Neural cell (in vitro differentiated cells): ENCODE measurements around the gene C1orf74. TPM values are rescaled to one million over a fixed set of nuclear protein-coding genes. Genes with fewer than 3 reads are reported as not detected.

Experiments used
- H2AFZ ChIP-seq: fragments of 200-600, 300-800 bp; sonication (generic), shearing (Covaris generic); 2 replicates; pipeline ENCODE4 v1.6.0; 2014; ENCODE audit warnings: low read depth, mild to moderate bottlenecking, antibody characterized with exemption, low read length, moderate library complexity
- H3F3A ChIP-seq: fragments of 200-600 bp; shearing (Covaris generic); 2 replicates; pipeline ENCODE4 v1.6.1; 2016; ENCODE audit warnings: mild to moderate bottlenecking, moderate library complexity, mixed read lengths, antibody characterized with exemption, low read length; ENCODE audit not compliant: insufficient read depth, poor library complexity, severe bottlenecking
- H3K27ac ChIP-seq: fragments of 200-600, 300-800 bp; sonication (generic), shearing (Covaris generic); 2 replicates; pipeline ENCODE4 v1.5.1; 2014; ENCODE audit warnings: mild to moderate bottlenecking, low read length, moderate library complexity
- H3K27me3 ChIP-seq: fragments of 300-800, 200-600 bp; sonication (generic), shearing (Covaris generic); 2 replicates; pipeline ENCODE4 v1.6.0; 2014; ENCODE audit warnings: mild to moderate bottlenecking, low read depth, low read length, moderate library complexity; ENCODE audit not compliant: insufficient read depth
- H3K36me3 ChIP-seq: fragments of 300-800, 200-600 bp; sonication (generic), shearing (Covaris generic); 2 replicates; pipeline ENCODE4 v1.5.1; 2014; ENCODE audit warnings: mild to moderate bottlenecking, antibody characterized with exemption, low read length, moderate library complexity; ENCODE audit not compliant: insufficient read depth
- H3K4me2 ChIP-seq: fragments of 300-800, 200-600 bp; sonication (generic), shearing (Covaris generic); 2 replicates; pipeline ENCODE4 v1.6.0; 2014; ENCODE audit warnings: mild to moderate bottlenecking, low read length
- H3K4me3 ChIP-seq: fragments of 300-800, 200-600 bp; sonication (generic), shearing (Covaris generic); 2 replicates; pipeline ENCODE4 v1.5.1; 2014; ENCODE audit warnings: mild to moderate bottlenecking, low read length, moderate library complexity
- H3K79me2 ChIP-seq: fragments of 200-600 bp; shearing (Covaris generic); replicated peaks from 2 replicates; pipeline ENCODE4 v1.6.0; 2014; ENCODE audit warnings: mild to moderate bottlenecking, low read length, moderate library complexity; ENCODE audit not compliant: insufficient read depth
- H3K9ac ChIP-seq: fragments of 300-800, 200-600 bp; sonication (generic), shearing (Covaris generic); 2 replicates; pipeline ENCODE4 v1.6.1; 2016; ENCODE audit warnings: mild to moderate bottlenecking, low read length, mixed read lengths
- H3K9me2 ChIP-seq: fragments of 200-600 bp; shearing (Covaris generic); 2 replicates; pipeline ENCODE4 v1.6.1; 2016; ENCODE audit warnings: mild to moderate bottlenecking, low read length, mixed read lengths; ENCODE audit not compliant: insufficient read depth
- H3K9me3 ChIP-seq: fragments of 200-600, 300-800 bp; sonication (generic), shearing (Covaris generic); 2 replicates; pipeline ENCODE4 v1.6.1; 2016; ENCODE audit warnings: mild to moderate bottlenecking, mixed run types, low read length, moderate library complexity, mixed read lengths
- H4K20me1 ChIP-seq: fragments of 200-600 bp; shearing (Covaris generic); 2 replicates; pipeline ENCODE4 v1.6.1; 2016; ENCODE audit warnings: mild to moderate bottlenecking, mixed run types; ENCODE audit not compliant: insufficient read depth
- EP300 ChIP-seq: fragments of 450-650 bp; conservative IDR thresholded peaks from 2 replicates; pipeline ENCODE4 v1.6.1; 2014; ENCODE audit warnings: antibody characterized with exemption, mild to moderate bottlenecking, moderate library complexity; ENCODE audit not compliant: poor library complexity, severe bottlenecking
- EZH2 ChIP-seq: fragments of 200-600, 300-800 bp; shearing (Covaris generic), sonication (generic); IDR thresholded peaks from 2 replicates; pipeline ENCODE4 v1.6.1; 2014; ENCODE audit warnings: antibody characterized with exemption, low read length, borderline replicate concordance, mild to moderate bottlenecking; ENCODE audit not compliant: insufficient read depth, poor library complexity, severe bottlenecking
- MXI1 ChIP-seq: fragments of 450-650 bp; conservative IDR thresholded peaks from 2 replicates; pipeline ENCODE4 v1.6.1; 2014; ENCODE audit warnings: antibody characterized with exemption, mild to moderate bottlenecking; ENCODE audit not compliant: poor library complexity, severe bottlenecking
- POLR2AphosphoS5 ChIP-seq: IDR thresholded peaks from 2 replicates; pipeline ENCODE4 v1.6.1; 2012
- RAD21 ChIP-seq: fragments of 450-650 bp; conservative IDR thresholded peaks from 2 replicates; pipeline ENCODE4 v1.6.1; 2014; ENCODE audit warnings: antibody characterized with exemption, mild to moderate bottlenecking, moderate library complexity
- SMC3 ChIP-seq: fragments of 450-650 bp; conservative IDR thresholded peaks from 2 replicates; pipeline ENCODE4 v1.6.1; 2014; ENCODE audit warnings: antibody characterized with exemption, mild to moderate bottlenecking, moderate library complexity; ENCODE audit not compliant: poor library complexity
- TAF1 ChIP-seq: IDR thresholded peaks from 2 replicates; pipeline ENCODE4 v1.6.1; 2012; ENCODE audit warnings: low read depth
- polyA plus RNA-seq: library from polyadenylated mRNA; depleted of rRNA; stranded (reverse); fragments of >200 nt; gene quantifications from 2 replicates; pipeline ENCODE4 v1.2.3, GENCODE V29; 2014
- TF ChIP-seq, protein P1 (sequence below): IDR thresholded peaks from 2 replicates; pipeline ENCODE4 v1.6.1; 2012; ENCODE audit warnings: borderline replicate concordance
- TF ChIP-seq, protein P2 (sequence below): fragments of 450-650 bp; IDR thresholded peaks from 2 replicates; pipeline ENCODE4 v1.5.1; 2014; ENCODE audit warnings: antibody characterized with exemption, mild to moderate bottlenecking, moderate library complexity; ENCODE audit not compliant: poor library complexity, severe bottlenecking

The C1orf74 gene
- polyA plus RNA-seq, 1 donor from 2014 or later: 1.4 TPM

DNA sequence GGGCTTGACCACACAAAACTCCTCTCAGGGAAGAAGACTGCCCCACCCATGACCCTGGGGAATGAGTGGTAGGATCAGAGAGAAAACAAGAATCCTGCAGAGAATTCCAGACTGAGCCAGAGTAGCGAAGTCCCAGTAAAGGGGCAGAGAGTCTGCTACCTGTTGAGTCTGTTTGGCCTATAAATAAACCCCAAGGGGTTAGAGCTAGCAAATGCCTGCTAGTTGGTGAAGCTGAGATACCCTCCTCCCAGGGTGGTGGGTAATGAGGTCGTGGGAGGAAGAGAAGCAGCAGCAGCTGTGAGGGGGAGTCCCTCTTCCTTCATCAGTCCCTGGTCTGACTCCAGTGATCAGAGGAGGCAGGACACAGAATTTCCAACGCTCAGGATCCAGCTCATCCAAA, 26.0 kb downstream of the C1orf74 start:
- Histone ChIP-seq H2AFZ (no peak overlapping the region), H3K27ac (no peak overlapping the region), H3K9me3 (no peaks in the 10 kb centered on the region), H3K9ac (no peak overlapping the region), H3K4me2 (no peak overlapping the region), H3K9me2 (no peaks in the 10 kb centered on the region), H3K4me3 (no peak overlapping the region), H3K27me3 (no peaks in the 10 kb centered on the region), H3F3A (no peaks in the 10 kb centered on the region), H4K20me1 (no peaks in the 10 kb centered on the region), H3K36me3 (no peaks in the 10 kb centered on the region), H3K79me2 (no peaks in the 10 kb centered on the region)
- no peak for TF ChIP-seq EP300
- no peak for TF ChIP-seq TAF1
- no peak for TF ChIP-seq EZH2
- TF ChIP-seq SMC3: no peak
- TF ChIP-seq, protein P1, sequence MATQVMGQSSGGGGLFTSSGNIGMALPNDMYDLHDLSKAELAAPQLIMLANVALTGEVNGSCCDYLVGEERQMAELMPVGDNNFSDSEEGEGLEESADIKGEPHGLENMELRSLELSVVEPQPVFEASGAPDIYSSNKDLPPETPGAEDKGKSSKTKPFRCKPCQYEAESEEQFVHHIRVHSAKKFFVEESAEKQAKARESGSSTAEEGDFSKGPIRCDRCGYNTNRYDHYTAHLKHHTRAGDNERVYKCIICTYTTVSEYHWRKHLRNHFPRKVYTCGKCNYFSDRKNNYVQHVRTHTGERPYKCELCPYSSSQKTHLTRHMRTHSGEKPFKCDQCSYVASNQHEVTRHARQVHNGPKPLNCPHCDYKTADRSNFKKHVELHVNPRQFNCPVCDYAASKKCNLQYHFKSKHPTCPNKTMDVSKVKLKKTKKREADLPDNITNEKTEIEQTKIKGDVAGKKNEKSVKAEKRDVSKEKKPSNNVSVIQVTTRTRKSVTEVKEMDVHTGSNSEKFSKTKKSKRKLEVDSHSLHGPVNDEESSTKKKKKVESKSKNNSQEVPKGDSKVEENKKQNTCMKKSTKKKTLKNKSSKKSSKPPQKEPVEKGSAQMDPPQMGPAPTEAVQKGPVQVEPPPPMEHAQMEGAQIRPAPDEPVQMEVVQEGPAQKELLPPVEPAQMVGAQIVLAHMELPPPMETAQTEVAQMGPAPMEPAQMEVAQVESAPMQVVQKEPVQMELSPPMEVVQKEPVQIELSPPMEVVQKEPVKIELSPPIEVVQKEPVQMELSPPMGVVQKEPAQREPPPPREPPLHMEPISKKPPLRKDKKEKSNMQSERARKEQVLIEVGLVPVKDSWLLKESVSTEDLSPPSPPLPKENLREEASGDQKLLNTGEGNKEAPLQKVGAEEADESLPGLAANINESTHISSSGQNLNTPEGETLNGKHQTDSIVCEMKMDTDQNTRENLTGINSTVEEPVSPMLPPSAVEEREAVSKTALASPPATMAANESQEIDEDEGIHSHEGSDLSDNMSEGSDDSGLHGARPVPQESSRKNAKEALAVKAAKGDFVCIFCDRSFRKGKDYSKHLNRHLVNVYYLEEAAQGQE: no peak
- TF ChIP-seq POLR2AphosphoS5: no peak
- TF ChIP-seq, protein P2, sequence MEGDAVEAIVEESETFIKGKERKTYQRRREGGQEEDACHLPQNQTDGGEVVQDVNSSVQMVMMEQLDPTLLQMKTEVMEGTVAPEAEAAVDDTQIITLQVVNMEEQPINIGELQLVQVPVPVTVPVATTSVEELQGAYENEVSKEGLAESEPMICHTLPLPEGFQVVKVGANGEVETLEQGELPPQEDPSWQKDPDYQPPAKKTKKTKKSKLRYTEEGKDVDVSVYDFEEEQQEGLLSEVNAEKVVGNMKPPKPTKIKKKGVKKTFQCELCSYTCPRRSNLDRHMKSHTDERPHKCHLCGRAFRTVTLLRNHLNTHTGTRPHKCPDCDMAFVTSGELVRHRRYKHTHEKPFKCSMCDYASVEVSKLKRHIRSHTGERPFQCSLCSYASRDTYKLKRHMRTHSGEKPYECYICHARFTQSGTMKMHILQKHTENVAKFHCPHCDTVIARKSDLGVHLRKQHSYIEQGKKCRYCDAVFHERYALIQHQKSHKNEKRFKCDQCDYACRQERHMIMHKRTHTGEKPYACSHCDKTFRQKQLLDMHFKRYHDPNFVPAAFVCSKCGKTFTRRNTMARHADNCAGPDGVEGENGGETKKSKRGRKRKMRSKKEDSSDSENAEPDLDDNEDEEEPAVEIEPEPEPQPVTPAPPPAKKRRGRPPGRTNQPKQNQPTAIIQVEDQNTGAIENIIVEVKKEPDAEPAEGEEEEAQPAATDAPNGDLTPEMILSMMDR: no peak
- TF ChIP-seq MXI1: no peak
- no peak for TF ChIP-seq RAD21

DNA sequence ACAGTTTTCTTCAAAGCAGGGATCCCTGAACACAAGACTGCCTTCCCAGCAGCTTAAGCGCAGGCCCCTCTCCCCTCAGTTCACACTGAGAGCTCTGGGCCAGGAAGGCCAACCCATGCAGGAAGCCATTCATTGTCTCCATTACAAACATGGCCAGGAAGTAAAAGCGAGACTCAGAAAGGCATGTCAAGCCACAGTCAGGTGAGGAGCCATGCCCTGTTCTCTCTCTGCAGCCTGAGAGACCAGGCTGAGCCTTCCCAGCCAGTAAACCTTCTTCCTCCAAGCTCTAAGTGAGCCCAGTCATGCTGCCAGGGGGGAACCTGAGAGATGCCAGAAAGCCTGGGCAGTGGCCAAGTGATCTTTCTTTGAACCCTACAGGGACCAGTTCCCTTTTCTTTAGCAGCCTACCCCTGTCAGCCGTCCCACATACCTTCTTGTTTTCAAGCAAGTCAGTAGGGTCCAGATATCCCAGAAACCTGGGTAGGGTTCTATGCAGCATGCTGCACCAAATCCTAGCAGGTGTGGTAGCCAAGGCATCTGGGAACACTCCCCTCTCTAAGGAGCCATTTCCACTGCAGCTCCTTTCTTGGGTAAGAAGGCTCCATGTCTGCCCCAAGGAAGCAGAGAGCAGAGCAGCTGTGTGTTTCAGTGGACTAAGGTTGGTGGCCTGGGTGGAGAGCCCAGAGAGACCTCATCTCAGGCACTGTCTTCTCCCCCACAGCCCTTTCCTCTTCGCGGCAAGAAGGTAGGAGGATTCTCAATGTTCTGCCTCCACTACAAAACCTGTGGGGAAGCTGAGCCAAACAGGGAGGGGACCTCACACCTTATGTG, 27.5 kb downstream of the C1orf74 start:
- no peak for TF ChIP-seq RAD21
- no peak for TF ChIP-seq SMC3
- TF ChIP-seq EZH2: no peak
- no peak for TF ChIP-seq EP300
- no peak for TF ChIP-seq MXI1
- no peak for TF ChIP-seq POLR2AphosphoS5
- TF ChIP-seq, protein P1: no peak
- TF ChIP-seq, protein P2: no peak
- no peak for TF ChIP-seq TAF1

More for the DNA sequence above, 27.5 kb downstream of the C1orf74 start:
- Histone ChIP-seq H3K9me3 (no peaks in the 10 kb centered on the region), H3K9me2 (no peaks in the 10 kb centered on the region), H3F3A (no peaks in the 10 kb centered on the region), H2AFZ (no peak overlapping the region), H3K27me3 (no peaks in the 10 kb centered on the region), H3K36me3 (no peaks in the 10 kb centered on the region), H4K20me1 (no peaks in the 10 kb centered on the region), H3K79me2 (no peaks in the 10 kb centered on the region), H3K4me2 (no peak overlapping the region), H3K9ac (no peak overlapping the region), H3K27ac (no peak overlapping the region), H3K4me3 (no peak overlapping the region)
